Mesenchymal stem cell (in vitro differentiated cells and primary cell): ENCODE results near the gene MPP3.

Source experiments
- DNase-seq: peaks from one replicate; pipeline ENCODE4 v3.0.0-alpha.2; 2013
- H2AFZ ChIP-seq: one replicate; pipeline ENCODE4 v1.6.1; 2013; ENCODE audit warnings: low read depth, mild to moderate bottlenecking, control low read depth, inconsistent platforms, low read length, moderate library complexity
- H2AK5ac ChIP-seq: 2 replicates; pipeline ENCODE4 v1.6.1; 2013; ENCODE audit warnings: low read length, moderate library complexity, mild to moderate bottlenecking, inconsistent platforms; ENCODE audit not compliant: severe bottlenecking
- H2BK120ac ChIP-seq: one replicate; pipeline ENCODE4 v1.6.1; 2013; ENCODE audit warnings: low read depth, mild to moderate bottlenecking, inconsistent platforms, low read length, moderate library complexity
- H2BK12ac ChIP-seq, 2 experiments: one replicate each; pipeline ENCODE4 v1.6.1; 2013; ENCODE audit warnings: inconsistent platforms in 2 of 2, low read length in 2 of 2, mild to moderate bottlenecking in 2 of 2, moderate library complexity in 2 of 2, control low read depth in 1 of 2
- H2BK15ac ChIP-seq: one replicate; pipeline ENCODE4 v1.6.1; 2013; ENCODE audit warnings: mild to moderate bottlenecking, low read depth, inconsistent platforms; ENCODE audit not compliant: poor library complexity, severe bottlenecking
- H2BK5ac ChIP-seq: 2 replicates; pipeline ENCODE4 v1.6.1; 2013; ENCODE audit warnings: low read depth, mild to moderate bottlenecking, low read length, control low read depth, inconsistent platforms; ENCODE audit not compliant: poor library complexity, severe bottlenecking
- H3K14ac ChIP-seq, 2 experiments: one replicate each; pipeline ENCODE4 v1.6.1; 2013; ENCODE audit warnings: inconsistent platforms in 2 of 2, low read length in 2 of 2, control low read depth in 1 of 2, mild to moderate bottlenecking in 1 of 2, moderate library complexity in 1 of 2
- H3K18ac ChIP-seq, 2 experiments: one replicate each; pipeline ENCODE4 v1.6.1; 2013; ENCODE audit warnings: inconsistent platforms in 2 of 2, low read length in 2 of 2, control low read depth in 1 of 2, low read depth in 1 of 2, mild to moderate bottlenecking in 1 of 2
- H3K23ac ChIP-seq, 2 experiments: one replicate each; pipeline ENCODE4 v1.6.1; 2013; ENCODE audit warnings: inconsistent platforms in 2 of 2, low read length in 2 of 2, mild to moderate bottlenecking in 2 of 2, moderate library complexity in 2 of 2, control low read depth in 1 of 2
- H3K27ac ChIP-seq: 2 replicates; pipeline ENCODE4 v1.5.1; 2013; ENCODE audit warnings: mild to moderate bottlenecking, moderate library complexity, low read length, control low read depth, inconsistent platforms; ENCODE audit not compliant: poor library complexity, severe bottlenecking
- H3K27me3 ChIP-seq, 2 experiments: 2 replicates each; pipeline versions ENCODE4 v1.6.1 to v1.7.0; 2013; ENCODE audit warnings: low read length in 2 of 2, mild to moderate bottlenecking in 2 of 2, moderate library complexity in 2 of 2, control low read depth in 1 of 2, inconsistent platforms in 1 of 2; ENCODE audit not compliant: control insufficient read depth in 1 of 2, insufficient read depth in 1 of 2
- H3K36me3 ChIP-seq, 2 experiments: 2 replicates each; pipeline versions ENCODE4 v1.6.1 to v1.7.0; 2013; ENCODE audit warnings: low read length in 2 of 2, control low read depth in 1 of 2, inconsistent platforms in 1 of 2, low read depth in 1 of 2, mild to moderate bottlenecking in 1 of 2; ENCODE audit not compliant: insufficient read depth in 2 of 2, control insufficient read depth in 1 of 2
- H3K4ac ChIP-seq, 2 experiments: one replicate each; pipeline ENCODE4 v1.6.1; 2013; ENCODE audit warnings: inconsistent platforms in 2 of 2, low read length in 2 of 2, mild to moderate bottlenecking in 2 of 2, moderate library complexity in 2 of 2, control low read depth in 1 of 2, low read depth in 1 of 2
- H3K4me1 ChIP-seq: 2 replicates; pipeline ENCODE4 v1.6.1; 2013; ENCODE audit warnings: low read depth, low read length, control low read depth; ENCODE audit not compliant: control insufficient read depth, insufficient read depth
- H3K4me2 ChIP-seq: 2 replicates; pipeline ENCODE4 v1.6.1; 2013; ENCODE audit warnings: low read length, mild to moderate bottlenecking, inconsistent platforms; ENCODE audit not compliant: poor library complexity, severe bottlenecking
- H3K4me3 ChIP-seq, 2 experiments: 2 replicates each; pipeline versions ENCODE4 v1.5.1 to v1.7.0; 2013; ENCODE audit warnings: low read length in 2 of 2, mild to moderate bottlenecking in 2 of 2, control low read depth in 1 of 2, low read depth in 1 of 2; ENCODE audit not compliant: insufficient read depth in 1 of 2
- H3K79me1 ChIP-seq: replicated peaks from 2 replicates; pipeline ENCODE4 v1.6.1; 2013; ENCODE audit warnings: mild to moderate bottlenecking, control low read depth, low read length, inconsistent platforms; ENCODE audit not compliant: poor library complexity, severe bottlenecking
- H3K9ac ChIP-seq: 2 replicates; pipeline ENCODE4 v1.7.0; 2013; ENCODE audit warnings: mild to moderate bottlenecking, low read length, moderate library complexity
- H3K9me3 ChIP-seq: 2 replicates; pipeline ENCODE4 v1.7.0; 2013; ENCODE audit warnings: mild to moderate bottlenecking, low read length; ENCODE audit not compliant: control insufficient read depth
- H4K8ac ChIP-seq: one replicate; pipeline ENCODE4 v1.6.1; 2013; ENCODE audit warnings: inconsistent platforms, mild to moderate bottlenecking, low read length, moderate library complexity
- H4K91ac ChIP-seq: one replicate; pipeline ENCODE4 v1.6.1; 2013; ENCODE audit warnings: mild to moderate bottlenecking, low read length, inconsistent platforms
- WGBS: methylation state at CpG from one replicate; pipeline ENCODE4 v1.1.7; 2013; ENCODE audit warnings: mixed read lengths; 5-methylcytosine and 5-hydroxymethylcytosine counted together

The MPP3 gene

DNA sequence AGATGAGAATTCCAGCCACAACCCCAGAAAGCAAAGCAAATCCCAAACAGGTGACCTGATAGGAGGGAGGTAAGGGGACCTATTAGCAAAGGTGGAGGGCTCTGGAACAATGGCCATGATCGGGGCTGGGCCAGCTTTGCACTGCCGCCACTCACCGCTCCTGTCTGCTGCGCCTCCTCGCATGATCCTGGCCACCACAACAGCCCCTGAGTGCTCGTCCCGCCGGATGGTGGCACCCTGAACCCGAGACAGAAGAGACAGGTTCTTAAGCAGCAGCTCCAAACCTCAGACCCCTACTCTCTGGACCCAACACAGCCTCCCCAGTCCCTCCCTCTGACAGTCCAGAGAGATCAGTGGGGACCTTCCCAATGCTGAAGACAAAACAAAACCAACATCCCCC, 5.3 kb downstream of the MPP3 start:
- Histone ChIP-seq H2BK120ac (no peak overlapping the region), H3K4me2 (no peak overlapping the region), H3K4me1 (peaks cover 9% of the 10 kb centered on the region), H2BK12ac (no peak overlapping the region), H3K4ac (no peak overlapping the region), H3K9ac (no peak overlapping the region), H3K14ac (no peak overlapping the region), H2BK5ac (no peak overlapping the region), H2AFZ (no peak overlapping the region), H4K8ac (no peak overlapping the region), H3K23ac (no peak overlapping the region), H4K91ac (no peak overlapping the region), H3K27ac (no peak overlapping the region), H3K79me1 (peaks cover 8% of the 10 kb centered on the region), H3K4me3 (no peak overlapping the region), H3K18ac (no peak overlapping the region), H3K9me3 (no peaks in the 10 kb centered on the region), H3K36me3 (peaks cover 60 to 76% of the 10 kb centered on the region in 2 experiments), H2AK5ac (no peak overlapping the region), H3K27me3 (no peaks in the 10 kb centered on the region), H2BK15ac (no peak overlapping the region)
- DNase-seq = no peak
- WGBS = 93% methylated on average over 9 of the region's 9 CpGs

GRCh38 chr17:43826206-43826605, 6.7 kb downstream of the MPP3 start:
- H3K27ac ChIP-seq = no peak overlapping the region
- no peaks in the 10 kb centered on the region for H3K27me3 ChIP-seq
- H2BK120ac ChIP-seq = no peak overlapping the region
- H3K9me3 ChIP-seq = no peaks in the 10 kb centered on the region
- no peak overlapping the region for H3K4me2 ChIP-seq
- peaks cover 4% of the 10 kb centered on the region for H3K79me1 ChIP-seq
- no peak overlapping the region for H2AFZ ChIP-seq
- H4K8ac ChIP-seq = no peak overlapping the region
- H3K14ac ChIP-seq = no peak overlapping the region
- no peak overlapping the region for H2BK5ac ChIP-seq
- DNase-seq = no peak
- no peak overlapping the region for H2AK5ac ChIP-seq
- no peak overlapping the region for H3K9ac ChIP-seq
- H3K4me1 ChIP-seq = no peaks in the 10 kb centered on the region
- WGBS = 88% methylated on average over 6 of the region's 7 CpGs
- no peak overlapping the region for H3K23ac ChIP-seq
- no peak overlapping the region for H2BK12ac ChIP-seq
- H3K4ac ChIP-seq = no peak overlapping the region
- no peak overlapping the region for H3K18ac ChIP-seq
- no peak overlapping the region for H3K4me3 ChIP-seq
- H4K91ac ChIP-seq = no peak overlapping the region
- peaks cover 57 to 86% of the 10 kb centered on the region in 2 experiments for H3K36me3 ChIP-seq
- no peak overlapping the region for H2BK15ac ChIP-seq

- Histone ChIP-seq H2AK5ac (no peak overlapping the region), H3K23ac (no peak overlapping the region), H3K14ac (no peak overlapping the region), H3K36me3 (peaks cover 55 to 86% of the 10 kb centered on the region in 2 experiments), H2AFZ (no peak overlapping the region), H4K91ac (no peak overlapping the region), H3K9me3 (no peaks in the 10 kb centered on the region), H2BK12ac (no peak overlapping the region), H3K4me2 (no peak overlapping the region), H3K4ac (no peak overlapping the region), H2BK15ac (no peak overlapping the region), H3K79me1 (peaks cover 4% of the 10 kb centered on the region), H3K4me3 (no peak overlapping the region), H3K27me3 (no peaks in the 10 kb centered on the region), H3K27ac (no peak overlapping the region), H3K4me1 (no peaks in the 10 kb centered on the region), H2BK120ac (no peak overlapping the region), H2BK5ac (no peak overlapping the region), H3K18ac (no peak overlapping the region), H4K8ac (no peak overlapping the region), H3K9ac (no peak overlapping the region)
- no peak for DNase-seq
- WGBS = 97% methylated on average over 12 of the region's 12 CpGs
Observed at GRCh38 chr17:43825567-43825966, 7.4 kb downstream of the MPP3 start.

- Histone ChIP-seq H2BK5ac (no peak overlapping the region), H3K4me1 (no peaks in the 10 kb centered on the region), H4K8ac (no peak overlapping the region), H3K4me3 (no peak overlapping the region), H3K9me3 (no peaks in the 10 kb centered on the region), H2AK5ac (no peak overlapping the region), H3K79me1 (peaks cover 7% of the 10 kb centered on the region), H3K27me3 (no peaks in the 10 kb centered on the region), H2BK15ac (no peak overlapping the region), H3K27ac (no peak overlapping the region), H3K9ac (no peak overlapping the region), H3K4ac (no peak overlapping the region), H3K18ac (no peak overlapping the region), H3K14ac (no peak overlapping the region), H3K23ac (no peak overlapping the region), H3K36me3 (peaks cover 40 to 80% of the 10 kb centered on the region in 2 experiments), H3K4me2 (no peak overlapping the region), H4K91ac (no peak overlapping the region), H2BK12ac (no peak overlapping the region), H2BK120ac (no peak overlapping the region), H2AFZ (no peak overlapping the region)
- DNase-seq = no peak
- 96% methylated on average over 7 of the region's 10 CpGs for WGBS
Observed at GRCh38 chr17:43823350-43824084, 9.4 kb downstream of the MPP3 start.
